ENCODE measurements around the gene RAB35. TPM values are rescaled to one million over a fixed set of nuclear protein-coding genes. Genes with fewer than 3 reads are reported as not detected.

The RAB35 gene
- total and polyA plus RNA-seq, 7 donors = 17.5 to 43.0 (median 24.6) TPM

DNA sequence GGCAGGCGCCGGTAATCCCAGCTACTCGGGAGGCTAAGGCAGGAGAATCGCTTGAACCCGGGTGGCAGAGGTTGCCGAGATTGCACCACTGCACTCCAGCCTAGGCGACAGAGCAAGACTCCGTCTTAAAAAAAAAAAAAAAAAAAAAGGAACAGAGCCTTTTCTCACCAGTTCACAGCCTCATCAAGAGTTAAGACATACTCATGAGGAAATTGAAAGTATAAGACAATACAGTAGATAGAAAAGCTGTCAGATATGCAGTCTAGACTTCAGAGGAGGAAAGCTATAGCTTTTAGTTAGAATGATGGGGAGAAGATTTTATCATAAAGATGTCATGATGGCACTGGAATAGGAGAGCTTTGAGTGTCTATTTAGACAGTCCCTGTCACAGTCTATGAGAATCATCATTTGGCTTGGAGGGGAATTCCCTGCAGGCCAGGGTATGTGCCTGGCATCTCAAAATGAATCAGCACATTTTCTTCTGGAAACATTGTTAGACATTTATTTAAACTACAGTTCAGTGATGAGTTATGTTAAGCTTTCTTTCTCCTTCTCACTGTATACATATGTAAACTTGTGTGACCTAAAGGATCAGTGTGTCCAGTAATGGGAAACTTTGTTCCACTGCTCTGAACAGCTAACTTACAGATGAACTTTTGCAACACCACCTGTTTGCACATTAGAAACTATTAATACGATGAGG is 2.9 kb upstream of the RAB35 start:
- Histone ChIP-seq H3K36me3 (no peaks in the 10 kb centered on the region), H3K27ac (peak overlapping the region; percentile 2 to 98 (median 66)), H3K4me3 (no peak overlapping the region), H3K9me3 (no peaks in the 10 kb centered on the region), H3K27me3 (no peaks in the 10 kb centered on the region), H3K4me1 (peaks cover 0 to 52% (median 40%) of the 10 kb centered on the region in 4 donors)
- whole genome bisulfite sequencing, 2 donors = 75 to 86% methylated on average over 9 of the region's 9 CpGs
- intact Hi-C loops (cut with DNase I) = loop anchor here (5.0 kb wide), 1 partner anchor 83 kb away; the partner anchor contains the start of gene RPLP0
- no peak for DNase-seq
- TF ChIP-seq CTCF (IDR thresholded peaks at IDR 0.05) (no peak), POLR2AphosphoS5 (IDR thresholded peaks at IDR 0.05) (peak in 1 of 4 donors; percentile 19), EP300 (IDR thresholded peaks at IDR 0.05) (no peak)

- H3K27ac ChIP-seq = peak overlapping the region; percentile 2 to 98 (median 66)
Measured at GRCh38 chr12:120118321-120119061, 1.9 kb upstream of the RAB35 start.

GRCh38 chr12:120117961-120118320 is 1.4 kb upstream of the RAB35 start:
- Histone ChIP-seq H3K4me1 (peaks cover 0 to 62% (median 43%) of the 10 kb centered on the region in 4 donors), H3K4me3 (peak overlapping the region; percentile 78 to 95 (median 80)), H3K36me3 (no peaks in the 10 kb centered on the region)

More at GRCh38 chr12:120118321-120119061, 1.9 kb upstream of the RAB35 start:
- intact Hi-C loops (cut with DNase I) = loop anchor here (5.0 kb wide), 1 partner anchor 84 kb away; the partner anchor contains the start of gene RPLP0
- H3K27me3 ChIP-seq = no peaks in the 10 kb centered on the region
- no peaks in the 10 kb centered on the region for H3K9me3 ChIP-seq
- DNase-seq = no peak
- peaks cover 0 to 60% (median 43%) of the 10 kb centered on the region in 4 donors for H3K4me1 ChIP-seq
- TF ChIP-seq EP300 (IDR thresholded peaks at IDR 0.05) (no peak), CTCF (IDR thresholded peaks at IDR 0.05) (no peak), POLR2A (IDR thresholded peaks at IDR 0.05) (no peak), POLR2AphosphoS5 (IDR thresholded peaks at IDR 0.05) (no peak)
- H3K36me3 ChIP-seq = no peaks in the 10 kb centered on the region
- peak overlapping the region in 1 of 4 donors; percentile 81 for H3K4me3 ChIP-seq
- WGBS, 2 donors = 67 to 70% methylated on average over 11 of the region's 11 CpGs

More at GRCh38 chr12:120117961-120118320, 1.4 kb upstream of the RAB35 start:
- WGBS, 2 donors = 37 to 38% methylated on average over 7 of the region's 7 CpGs
- H3K27ac ChIP-seq = peak overlapping the region; percentile 97 to 98 (median 97)
- H3K9me3 ChIP-seq = no peaks in the 10 kb centered on the region
- H3K27me3 ChIP-seq = no peaks in the 10 kb centered on the region
- DNase-seq = no peak
- intact Hi-C loops (cut with DNase I) = loop anchor here (2.0 to 5.0 kb wide), 2 partner anchors 31 to 84 kb away; partner anchors contain the start of gene RPLP0
- TF ChIP-seq CTCF (IDR thresholded peaks at IDR 0.05) (no peak), POLR2AphosphoS5 (IDR thresholded peaks at IDR 0.05) (no peak), EP300 (IDR thresholded peaks at IDR 0.05) (no peak), POLR2A (IDR thresholded peaks at IDR 0.05) (no peak)

All from sigmoid colon (tissue), 7 donors.